GOT3 (cell line): ENCODE results near the gene FBXL16.

Source experiments
- DNase-seq: peaks from one replicate; lab custom pipeline; 2025; ENCODE audit warnings: mixed read lengths; lab: John Stamatoyannopoulos, UW

FBXL16 gene

GRCh38 chr16:689175-689897 lies 16.3 kb downstream of the FBXL16 start:
- no peak for DNase-seq

DNA sequence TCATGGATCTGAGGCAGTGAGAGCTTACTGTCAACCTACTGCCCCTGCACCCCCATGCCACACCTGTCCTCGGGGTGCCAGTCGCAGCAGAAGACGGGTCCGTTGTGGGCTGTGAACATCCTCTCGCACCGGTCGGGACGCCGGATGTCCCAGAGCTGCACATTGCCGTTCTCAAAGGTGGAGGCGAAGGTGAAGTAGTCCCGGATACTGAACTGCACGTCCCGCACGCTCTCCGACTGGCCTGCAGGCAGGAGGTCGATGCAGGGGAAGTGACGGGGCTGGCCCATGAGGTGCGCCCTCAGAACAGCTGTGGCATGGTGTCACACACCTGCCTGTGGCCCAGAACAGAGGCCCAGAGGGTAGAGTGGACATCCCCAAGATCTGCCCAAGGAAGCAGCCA lies 18.1 kb downstream of the FBXL16 start:
- DNase-seq: no peak

GRCh38 chr16:686459-687260 lies 18.9 kb downstream of the FBXL16 start:
- no peak for DNase-seq

DNA sequence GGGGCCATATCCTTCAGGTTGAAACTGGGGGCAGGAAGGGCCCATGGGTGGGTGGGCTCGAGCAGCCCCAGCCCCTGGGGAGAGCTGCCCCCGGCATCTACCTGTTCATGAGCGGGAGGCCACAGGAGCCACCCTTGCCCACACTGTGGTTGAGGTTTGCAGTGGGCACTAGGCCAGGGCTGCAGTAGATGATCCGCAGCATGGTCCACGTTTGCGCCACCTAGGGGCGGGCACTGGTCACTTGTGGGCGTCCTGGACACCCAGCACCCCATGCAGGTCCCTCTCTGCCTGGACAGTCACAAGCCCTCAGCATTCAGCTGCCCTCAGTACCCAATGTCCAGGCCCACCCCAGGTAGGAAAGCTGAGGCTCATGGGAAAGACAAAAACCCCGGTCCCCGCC lies 19.6 kb downstream of the FBXL16 start:
- no peak for DNase-seq

GRCh38 chr16:684961-685696 lies 20.5 kb downstream of the FBXL16 start:
- no peak for DNase-seq

DNA sequence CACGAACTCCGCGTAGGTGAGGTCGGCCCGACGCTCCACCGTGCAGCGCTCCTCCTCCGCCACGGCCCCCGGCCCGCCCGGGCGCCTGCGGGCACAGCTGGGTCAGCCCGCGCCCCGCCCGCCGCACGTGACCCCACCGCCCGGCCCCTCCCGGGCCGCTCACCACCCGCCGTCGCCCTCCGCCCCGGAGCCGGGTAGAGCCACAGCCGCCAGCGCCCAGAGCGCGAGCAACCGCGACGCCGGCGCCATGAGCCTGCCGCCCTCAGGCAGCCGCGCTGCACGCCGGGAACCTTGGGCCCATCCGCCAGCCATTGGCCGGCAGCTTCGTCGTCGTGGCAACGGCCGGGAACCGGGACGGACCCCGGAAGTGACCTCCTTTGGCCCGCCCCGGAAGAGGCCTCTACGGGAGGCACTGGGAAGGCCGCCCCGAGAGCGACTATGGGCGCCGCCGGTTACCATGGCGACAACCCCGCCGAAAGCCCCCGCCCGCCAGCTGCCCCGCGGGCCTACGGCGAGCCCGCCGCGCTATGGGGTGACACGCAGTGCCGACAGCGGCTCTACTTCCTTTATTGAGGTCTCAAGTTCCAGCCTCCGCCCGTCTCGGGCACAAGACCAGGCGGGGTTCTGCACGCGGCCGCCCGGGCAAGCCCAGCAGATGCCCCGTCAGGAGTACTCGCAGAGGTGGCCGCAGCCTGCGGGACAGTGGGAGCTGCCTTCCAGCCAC lies 21.4 kb downstream of the FBXL16 start, which contains the start of gene JMJD8:
TSS of gene JMJD8 (minus strand) at position 264 of the 724 bp plus-strand sequence. CDS start at position 249, 15 bp downstream.
- DNase-seq: peak; percentile 87

- no peak for DNase-seq
Measured at GRCh38 chr16:683396-684070, 22.1 kb downstream of the FBXL16 start.

DNA sequence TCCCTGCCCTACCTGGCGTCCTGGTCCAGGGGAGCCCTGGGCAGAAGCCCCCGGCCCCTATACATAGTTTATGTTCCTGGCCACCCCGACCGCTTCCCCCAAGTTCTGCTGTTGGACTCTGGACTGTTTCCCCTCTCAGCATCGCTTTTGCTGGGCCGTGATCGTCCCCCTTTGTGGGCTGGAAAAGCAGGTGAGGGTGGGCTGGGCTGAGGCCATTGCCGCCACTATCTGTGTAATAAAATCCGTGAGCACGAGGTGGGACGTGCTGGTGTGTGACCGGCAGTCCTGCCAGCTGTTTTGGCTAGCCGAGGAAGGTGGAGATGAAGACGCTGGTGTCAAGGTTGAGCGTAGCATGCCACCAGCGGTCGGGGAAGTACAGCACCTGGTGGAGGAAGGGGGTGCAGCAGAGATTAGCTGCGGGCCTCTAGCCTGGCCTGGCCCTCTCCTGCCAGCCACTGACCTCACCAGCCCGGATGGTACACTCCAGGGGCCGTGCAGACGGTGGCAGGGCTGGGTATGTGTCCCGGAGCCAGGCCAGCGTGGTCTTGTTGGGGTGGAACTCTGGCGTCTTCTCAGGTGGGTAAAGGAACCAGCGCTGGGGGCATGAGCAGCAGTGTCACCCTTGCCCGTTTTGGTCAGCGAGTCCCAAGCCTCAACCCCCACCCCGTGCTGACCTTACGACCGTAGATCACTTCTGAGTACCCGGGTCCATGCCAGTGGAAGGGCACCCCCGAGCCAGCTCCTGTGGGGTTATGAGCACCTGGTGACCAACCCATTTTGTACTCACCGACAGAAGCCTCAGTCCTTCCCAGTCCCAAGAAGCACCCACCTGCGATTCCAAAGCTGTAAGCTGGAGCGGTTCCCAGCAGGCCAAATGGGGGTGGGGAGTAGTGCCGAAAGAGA lies 22.9 kb downstream of the FBXL16 start:
- DNase-seq: no peak

GRCh38 chr16:681746-682427 lies 23.7 kb downstream of the FBXL16 start:
- DNase-seq: no peak

GRCh38 chr16:680967-681745 lies 24.4 kb downstream of the FBXL16 start:
- DNase-seq: no peak

DNA sequence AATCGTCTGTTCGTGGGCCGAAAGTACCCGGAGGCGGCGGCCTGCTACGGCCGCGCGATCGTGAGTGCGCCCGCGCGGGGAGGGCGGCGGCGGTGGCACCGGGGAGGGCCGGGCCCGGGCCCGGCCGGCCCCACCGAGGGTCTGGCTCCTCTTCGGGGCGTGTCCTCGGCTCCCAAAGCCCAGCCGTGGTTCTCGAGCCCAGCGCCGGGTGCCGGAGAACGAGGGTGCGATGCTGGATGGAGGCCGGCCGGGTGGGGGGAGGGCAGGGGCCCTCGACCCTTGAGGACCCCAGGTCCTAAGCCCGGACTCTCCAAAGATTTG lies 25.0 kb downstream of the FBXL16 start:
- no peak for DNase-seq

GRCh38 chr16:679814-680624 lies 25.6 kb downstream of the FBXL16 start, which contains the start of gene STUB1:
Gene STUB1 (plus strand): TSS chr16:680410. CDS start chr16:680526, 116 bp downstream.
- DNase-seq: peak; percentile 63

- DNase-seq: peak; percentile 63
Measured at GRCh38 chr16:678858-679813, 26.5 kb downstream of the FBXL16 start.

- DNase-seq: no peak
Measured at GRCh38 chr16:678209-678857, 27.3 kb downstream of the FBXL16 start.

GRCh38 chr16:677316-678190 lies 28.0 kb downstream of the FBXL16 start:
- DNase-seq: no peak
